NB4 (cell line): ENCODE measurements around the gene MICALL1.
"Not testable (repeated sequence)": the region's sequence is repeated elsewhere in the genome, so short reads cannot be mapped to it uniquely, and the experiment has no call there.

Source experiments
- DNase-seq: peaks from one replicate; pipeline ENCODE4 v3.0.0; 2010; ENCODE audit warnings: low read depth
- H3K4me3 ChIP-seq: one replicate; pipeline ENCODE4 v1.5.1; 2011; ENCODE audit warnings: mild to moderate bottlenecking, low read depth, low read length, moderate library complexity
- MYC ChIP-seq: IDR thresholded peaks from 2 replicates; pipeline ENCODE4 v1.6.1; 2011; ENCODE audit warnings: low read depth, low read length
- POLR2A ChIP-seq: IDR thresholded peaks from 2 replicates; pipeline ENCODE4 v1.6.1; 2011; ENCODE audit warnings: mild to moderate bottlenecking; ENCODE audit not compliant: insufficient read length; ENCODE audit errors: extremely low read depth
- TF ChIP-seq, protein P1 (sequence below): IDR thresholded peaks from one replicate; pipeline ENCODE4 v1.5.1; 2012; ENCODE audit warnings: low read depth, low read length
- TF ChIP-seq, protein P2 (sequence below): IDR thresholded peaks from 2 replicates; pipeline ENCODE4 v1.6.1; 2011; ENCODE audit warnings: low read depth, low read length

The MICALL1 gene

DNA sequence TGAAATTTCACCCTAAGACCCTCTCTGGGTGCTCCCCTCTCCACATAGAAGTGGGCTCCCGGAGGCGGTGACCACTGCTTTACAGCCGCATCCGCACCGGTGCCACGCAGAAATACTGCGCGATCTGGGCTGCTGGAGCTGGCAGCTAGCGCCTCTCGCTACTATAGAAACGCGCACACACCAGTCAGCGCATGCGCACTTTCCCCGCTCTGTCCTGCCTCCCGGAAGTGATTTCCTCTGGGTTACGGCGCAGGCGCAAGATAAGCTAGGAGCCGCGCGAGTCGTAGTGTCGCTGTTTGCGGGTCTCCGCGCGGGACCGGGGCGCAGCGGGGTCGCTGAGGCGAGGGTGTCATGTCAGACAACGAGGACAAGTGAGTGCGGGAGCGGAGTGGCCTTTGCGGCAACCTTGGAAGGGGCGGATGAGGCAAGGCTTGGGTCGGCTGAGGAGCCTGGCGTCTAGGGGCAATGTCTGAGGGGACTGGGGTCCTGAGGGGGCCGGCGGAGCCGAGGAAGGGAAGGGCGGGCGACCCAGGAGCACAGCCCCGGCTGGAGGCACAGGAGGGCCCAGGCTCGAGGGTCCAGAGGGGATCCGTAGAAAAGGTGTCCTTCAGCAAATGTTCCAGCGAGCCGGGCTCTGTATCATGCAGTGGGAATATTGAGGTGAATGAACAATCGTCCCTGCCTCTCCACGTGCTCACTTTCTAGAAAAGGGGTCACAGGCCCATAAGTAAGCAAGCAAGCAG lies 47.5 kb downstream of the MICALL1 start, which contains the start of the genes C22orf23 and POLR2F:
Gene C22orf23 (minus strand): TSS at position 165 of the 743 bp plus-strand sequence. CDS start 452 bp downstream, outside the sequence.
Gene POLR2F (plus strand): TSS at position 263 of the 743 bp plus-strand sequence. CDS start 89 bp downstream, at position 352.
- H3K4me3 ChIP-seq: peak within 1 kb of the TSS; percentile 94
- DNase-seq: peak; percentile 92
- TF ChIP-seq POLR2A (peak; percentile 67), MYC (0 out of 2 replicates have a peak, but pooled peaks have one; percentile 15)
- TF ChIP-seq, protein P1, sequence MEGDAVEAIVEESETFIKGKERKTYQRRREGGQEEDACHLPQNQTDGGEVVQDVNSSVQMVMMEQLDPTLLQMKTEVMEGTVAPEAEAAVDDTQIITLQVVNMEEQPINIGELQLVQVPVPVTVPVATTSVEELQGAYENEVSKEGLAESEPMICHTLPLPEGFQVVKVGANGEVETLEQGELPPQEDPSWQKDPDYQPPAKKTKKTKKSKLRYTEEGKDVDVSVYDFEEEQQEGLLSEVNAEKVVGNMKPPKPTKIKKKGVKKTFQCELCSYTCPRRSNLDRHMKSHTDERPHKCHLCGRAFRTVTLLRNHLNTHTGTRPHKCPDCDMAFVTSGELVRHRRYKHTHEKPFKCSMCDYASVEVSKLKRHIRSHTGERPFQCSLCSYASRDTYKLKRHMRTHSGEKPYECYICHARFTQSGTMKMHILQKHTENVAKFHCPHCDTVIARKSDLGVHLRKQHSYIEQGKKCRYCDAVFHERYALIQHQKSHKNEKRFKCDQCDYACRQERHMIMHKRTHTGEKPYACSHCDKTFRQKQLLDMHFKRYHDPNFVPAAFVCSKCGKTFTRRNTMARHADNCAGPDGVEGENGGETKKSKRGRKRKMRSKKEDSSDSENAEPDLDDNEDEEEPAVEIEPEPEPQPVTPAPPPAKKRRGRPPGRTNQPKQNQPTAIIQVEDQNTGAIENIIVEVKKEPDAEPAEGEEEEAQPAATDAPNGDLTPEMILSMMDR: no peak
- TF ChIP-seq, protein P2, sequence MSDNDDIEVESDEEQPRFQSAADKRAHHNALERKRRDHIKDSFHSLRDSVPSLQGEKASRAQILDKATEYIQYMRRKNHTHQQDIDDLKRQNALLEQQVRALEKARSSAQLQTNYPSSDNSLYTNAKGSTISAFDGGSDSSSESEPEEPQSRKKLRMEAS: peak; percentile 51; the same call in 1 of the 2 replicates

DNA sequence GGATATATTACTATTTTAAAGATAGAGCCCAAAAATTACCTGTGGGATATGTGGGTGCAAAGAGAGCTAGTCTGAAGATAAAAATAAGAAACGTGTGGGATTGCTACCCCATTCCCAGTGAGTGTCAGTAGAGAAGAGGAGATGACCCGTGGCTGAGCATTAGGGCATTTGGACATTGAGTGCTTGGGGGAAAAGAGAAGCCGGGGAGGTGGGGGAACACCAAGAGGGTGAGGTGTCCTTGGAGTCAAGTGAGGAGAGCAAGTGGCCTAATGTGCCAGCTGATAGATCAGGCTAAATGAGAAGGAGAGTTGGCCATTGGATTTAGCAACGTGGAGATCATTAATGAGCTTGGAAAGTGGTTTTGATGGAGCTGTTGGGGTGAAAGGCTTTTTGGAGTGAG lies 48.6 kb downstream of the MICALL1 start:
- DNase-seq: peak; percentile 14

DNA sequence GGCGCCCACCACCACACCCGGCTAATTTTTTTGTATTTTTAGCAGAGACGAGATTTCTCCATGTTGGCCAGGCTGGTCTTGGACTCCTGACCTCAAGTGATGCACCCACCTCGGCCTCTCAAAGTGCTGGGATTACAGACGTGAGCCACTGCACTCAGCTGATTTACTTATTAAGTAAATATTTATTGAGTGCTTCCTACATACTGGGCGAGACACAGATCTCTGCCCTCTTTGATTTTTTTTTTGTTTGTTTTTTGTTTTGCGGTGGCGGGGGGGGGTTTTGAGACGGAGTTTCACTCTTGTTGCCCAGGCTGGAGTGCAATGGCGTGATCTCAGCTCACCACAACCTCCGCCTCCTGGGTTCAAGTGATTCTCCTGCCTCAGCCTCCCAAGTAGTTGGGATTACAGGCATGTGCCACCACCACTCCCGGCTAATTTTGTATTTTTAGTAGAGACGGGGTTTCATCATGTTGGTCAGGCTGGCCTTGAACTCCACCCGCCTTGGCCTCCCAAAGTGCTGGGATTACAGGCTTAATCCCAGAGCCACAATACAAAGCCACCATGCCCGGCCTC lies 49.8 kb downstream of the MICALL1 start:
- DNase-seq: not testable (repeated sequence)

More for the DNA sequence above, 48.6 kb downstream of the MICALL1 start:
- TF ChIP-seq, protein P1: no peak
- TF ChIP-seq POLR2A (no peak), MYC (no peak)
- TF ChIP-seq, protein P2: no peak
- peak overlapping the region; percentile 94 for H3K4me3 ChIP-seq

DNA sequence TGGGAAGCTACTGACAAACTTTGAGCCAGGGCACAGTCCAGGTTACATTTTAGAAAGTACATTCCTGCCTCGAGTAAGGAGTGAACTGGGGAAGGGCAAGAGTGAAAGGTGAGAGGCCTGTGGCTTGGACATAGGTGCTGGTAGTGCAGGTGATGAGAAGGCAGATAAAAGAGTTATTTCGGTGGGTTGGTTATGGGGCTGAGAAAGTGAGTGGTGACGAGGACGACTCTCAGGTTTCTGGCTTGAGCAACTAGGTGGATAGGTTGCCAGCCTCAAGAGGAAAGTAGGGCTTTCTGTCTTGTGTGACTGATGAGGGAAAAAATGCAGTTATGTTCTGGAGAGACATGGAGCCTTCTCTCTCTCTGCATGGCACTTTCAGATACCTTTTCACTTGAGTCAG lies 51.1 kb downstream of the MICALL1 start:
- H3K4me3 ChIP-seq: no peak overlapping the region
- TF ChIP-seq, protein P1: no peak
- no peak for TF ChIP-seq POLR2A
- no peak for TF ChIP-seq MYC
- TF ChIP-seq, protein P2: no peak
- no peak for DNase-seq

More for the DNA sequence above, 49.8 kb downstream of the MICALL1 start:
- not testable (repeated sequence) for H3K4me3 ChIP-seq

DNA sequence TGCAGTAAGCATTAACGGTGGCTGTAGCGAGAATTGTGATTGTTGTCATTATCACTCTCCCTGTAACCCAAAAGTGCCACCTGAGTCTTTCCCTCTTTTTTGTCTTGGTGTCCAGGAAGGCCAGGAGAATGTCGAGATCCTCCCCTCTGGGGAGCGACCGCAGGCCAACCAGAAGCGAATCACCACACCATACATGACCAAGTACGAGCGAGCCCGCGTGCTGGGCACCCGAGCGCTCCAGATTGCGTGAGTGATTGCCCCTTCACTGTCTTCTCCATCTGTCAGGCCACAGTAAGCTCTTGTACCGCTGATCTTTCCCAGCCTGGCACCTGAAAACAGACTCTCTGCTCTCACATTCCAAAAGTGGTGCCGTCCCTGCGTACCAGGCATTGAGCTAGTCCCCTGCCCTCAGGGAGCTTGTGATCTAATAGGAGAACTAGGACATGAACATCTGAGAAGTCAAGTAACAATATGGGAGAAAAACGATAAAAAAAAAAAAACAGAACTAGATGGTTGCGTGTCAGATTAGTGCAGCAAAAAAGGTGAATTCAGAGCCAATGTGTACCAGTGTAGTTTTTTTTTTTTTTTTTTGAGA lies 53.2 kb downstream of the MICALL1 start:
- TF ChIP-seq, protein P2: no peak
- TF ChIP-seq MYC (no peak), POLR2A (no peak)
- TF ChIP-seq, protein P1: no peak
- no peak for DNase-seq
- H3K4me3 ChIP-seq: no peak overlapping the region

DNA sequence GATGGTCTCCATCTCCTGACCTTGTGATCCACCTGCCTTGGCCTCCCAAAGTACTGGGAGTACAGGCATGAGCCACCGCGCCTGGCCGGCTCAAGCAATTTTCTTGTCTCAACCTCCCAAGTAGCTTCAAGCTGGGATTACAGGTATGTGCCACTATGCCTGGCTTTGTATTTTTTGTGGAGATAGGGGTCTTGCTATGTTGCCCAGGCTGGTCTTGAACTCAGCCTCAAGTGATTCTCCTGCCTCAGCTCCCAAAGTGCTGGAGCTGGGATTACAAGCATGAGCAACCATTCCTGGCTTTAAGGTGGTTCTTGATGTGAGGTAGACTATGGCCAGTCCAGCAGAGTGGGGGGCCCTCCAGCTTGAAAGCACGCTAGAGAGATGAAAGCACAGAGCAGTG lies 55.0 kb downstream of the MICALL1 start:
- no peak for DNase-seq
- no peak overlapping the region for H3K4me3 ChIP-seq
- TF ChIP-seq MYC (no peak), POLR2A (no peak)
- TF ChIP-seq, protein P1: no peak
- TF ChIP-seq, protein P2: no peak
